ENCODE measurements around the gene PTGER1.

- no peak for TF ChIP-seq CTCF (IDR thresholded peaks at IDR 0.05; ENCODE audit: low read depth, low read length, missing input control)
- no peak for TF ChIP-seq JUND (IDR thresholded peaks at IDR 0.05)
- TF ChIP-seq HNF4A (conservative IDR thresholded peaks at IDR 0.05): no peak
- TF ChIP-seq TAF1 (conservative IDR thresholded peaks at IDR 0.05): no peak
- TF ChIP-seq, protein P1, sequence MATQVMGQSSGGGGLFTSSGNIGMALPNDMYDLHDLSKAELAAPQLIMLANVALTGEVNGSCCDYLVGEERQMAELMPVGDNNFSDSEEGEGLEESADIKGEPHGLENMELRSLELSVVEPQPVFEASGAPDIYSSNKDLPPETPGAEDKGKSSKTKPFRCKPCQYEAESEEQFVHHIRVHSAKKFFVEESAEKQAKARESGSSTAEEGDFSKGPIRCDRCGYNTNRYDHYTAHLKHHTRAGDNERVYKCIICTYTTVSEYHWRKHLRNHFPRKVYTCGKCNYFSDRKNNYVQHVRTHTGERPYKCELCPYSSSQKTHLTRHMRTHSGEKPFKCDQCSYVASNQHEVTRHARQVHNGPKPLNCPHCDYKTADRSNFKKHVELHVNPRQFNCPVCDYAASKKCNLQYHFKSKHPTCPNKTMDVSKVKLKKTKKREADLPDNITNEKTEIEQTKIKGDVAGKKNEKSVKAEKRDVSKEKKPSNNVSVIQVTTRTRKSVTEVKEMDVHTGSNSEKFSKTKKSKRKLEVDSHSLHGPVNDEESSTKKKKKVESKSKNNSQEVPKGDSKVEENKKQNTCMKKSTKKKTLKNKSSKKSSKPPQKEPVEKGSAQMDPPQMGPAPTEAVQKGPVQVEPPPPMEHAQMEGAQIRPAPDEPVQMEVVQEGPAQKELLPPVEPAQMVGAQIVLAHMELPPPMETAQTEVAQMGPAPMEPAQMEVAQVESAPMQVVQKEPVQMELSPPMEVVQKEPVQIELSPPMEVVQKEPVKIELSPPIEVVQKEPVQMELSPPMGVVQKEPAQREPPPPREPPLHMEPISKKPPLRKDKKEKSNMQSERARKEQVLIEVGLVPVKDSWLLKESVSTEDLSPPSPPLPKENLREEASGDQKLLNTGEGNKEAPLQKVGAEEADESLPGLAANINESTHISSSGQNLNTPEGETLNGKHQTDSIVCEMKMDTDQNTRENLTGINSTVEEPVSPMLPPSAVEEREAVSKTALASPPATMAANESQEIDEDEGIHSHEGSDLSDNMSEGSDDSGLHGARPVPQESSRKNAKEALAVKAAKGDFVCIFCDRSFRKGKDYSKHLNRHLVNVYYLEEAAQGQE (IDR thresholded peaks at IDR 0.05): no peak
- TF ChIP-seq HNF4G (IDR thresholded peaks at IDR 0.05): no peak
- TF ChIP-seq YY1 (IDR thresholded peaks at IDR 0.05): no peak
- TF ChIP-seq NR2F2 (IDR thresholded peaks at IDR 0.05): no peak
- no peak for TF ChIP-seq ATF3 (IDR thresholded peaks at IDR 0.05)
- no peak for TF ChIP-seq RAD21 (IDR thresholded peaks at IDR 0.05)
- no peak for TF ChIP-seq FOXA2 (IDR thresholded peaks at IDR 0.05)
- TF ChIP-seq FOXA1 (IDR thresholded peaks at IDR 0.05): no peak
- TF ChIP-seq SP1 (IDR thresholded peaks at IDR 0.05): no peak
These were observed 36.1 kb downstream of the PTGER1 start for GRCh38 chr19:14439014-14439413.

Data from liver (tissue), 3 donors.